ENCODE measurements around the gene PLXNA2.

DNA sequence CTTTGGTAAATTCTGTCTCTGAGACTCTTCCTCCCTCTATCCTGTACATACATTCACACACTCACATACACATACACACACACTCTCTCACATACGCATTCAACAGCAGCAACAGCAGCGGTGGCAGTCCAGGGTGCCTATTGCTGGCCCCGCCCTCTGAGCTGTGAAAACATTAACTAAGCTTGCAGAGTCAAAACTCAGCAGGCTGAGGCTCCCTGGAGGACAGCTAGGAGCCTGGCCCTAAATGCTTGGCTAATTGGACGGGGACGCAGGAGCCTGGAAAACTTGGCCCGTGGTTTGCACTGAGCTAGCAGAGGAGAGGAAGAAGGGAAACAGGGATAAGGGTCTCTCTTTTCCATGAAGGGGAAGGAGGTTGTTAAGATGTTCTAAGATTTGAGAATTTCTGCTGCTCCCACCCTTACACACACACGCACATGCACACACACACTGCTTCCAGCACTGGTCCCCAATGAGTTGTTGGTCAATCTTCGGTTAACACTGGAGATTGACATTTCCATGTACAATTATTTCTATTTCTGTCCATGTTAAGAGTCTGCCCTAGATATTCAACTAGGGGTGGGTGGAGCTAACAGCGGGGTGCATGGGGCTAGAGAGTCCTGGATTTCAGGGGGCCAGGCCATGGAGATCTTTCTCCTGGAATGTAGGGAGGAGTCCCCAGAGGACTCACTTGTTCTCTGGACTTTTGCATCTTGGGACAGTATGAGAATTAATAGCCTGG lies 94.2 kb downstream of the PLXNA2 start:
- TF ChIP-seq, protein P1, sequence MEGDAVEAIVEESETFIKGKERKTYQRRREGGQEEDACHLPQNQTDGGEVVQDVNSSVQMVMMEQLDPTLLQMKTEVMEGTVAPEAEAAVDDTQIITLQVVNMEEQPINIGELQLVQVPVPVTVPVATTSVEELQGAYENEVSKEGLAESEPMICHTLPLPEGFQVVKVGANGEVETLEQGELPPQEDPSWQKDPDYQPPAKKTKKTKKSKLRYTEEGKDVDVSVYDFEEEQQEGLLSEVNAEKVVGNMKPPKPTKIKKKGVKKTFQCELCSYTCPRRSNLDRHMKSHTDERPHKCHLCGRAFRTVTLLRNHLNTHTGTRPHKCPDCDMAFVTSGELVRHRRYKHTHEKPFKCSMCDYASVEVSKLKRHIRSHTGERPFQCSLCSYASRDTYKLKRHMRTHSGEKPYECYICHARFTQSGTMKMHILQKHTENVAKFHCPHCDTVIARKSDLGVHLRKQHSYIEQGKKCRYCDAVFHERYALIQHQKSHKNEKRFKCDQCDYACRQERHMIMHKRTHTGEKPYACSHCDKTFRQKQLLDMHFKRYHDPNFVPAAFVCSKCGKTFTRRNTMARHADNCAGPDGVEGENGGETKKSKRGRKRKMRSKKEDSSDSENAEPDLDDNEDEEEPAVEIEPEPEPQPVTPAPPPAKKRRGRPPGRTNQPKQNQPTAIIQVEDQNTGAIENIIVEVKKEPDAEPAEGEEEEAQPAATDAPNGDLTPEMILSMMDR (conservative IDR thresholded peaks at IDR 0.05; ENCODE audit: low read depth, low read length) = no peak
- TF ChIP-seq EZH2 (IDR thresholded peaks at IDR 0.05; ENCODE audit: borderline replicate concordance, low read depth, low read length, poor library complexity, severe bottlenecking) = no peak
